HG03025 (cell line): Measurements from ENCODE around the gene ELAVL4.

ENCODE experiments used
- ATAC-seq: cut with Tn5 transposase; IDR thresholded peaks from one replicate; pipeline ENCODE4 v1.9.1; 2021; ENCODE audit warnings: mild to moderate bottlenecking, moderate library complexity; ENCODE audit not compliant: unreplicated experiment, low FRiP score

ELAVL4 gene

DNA sequence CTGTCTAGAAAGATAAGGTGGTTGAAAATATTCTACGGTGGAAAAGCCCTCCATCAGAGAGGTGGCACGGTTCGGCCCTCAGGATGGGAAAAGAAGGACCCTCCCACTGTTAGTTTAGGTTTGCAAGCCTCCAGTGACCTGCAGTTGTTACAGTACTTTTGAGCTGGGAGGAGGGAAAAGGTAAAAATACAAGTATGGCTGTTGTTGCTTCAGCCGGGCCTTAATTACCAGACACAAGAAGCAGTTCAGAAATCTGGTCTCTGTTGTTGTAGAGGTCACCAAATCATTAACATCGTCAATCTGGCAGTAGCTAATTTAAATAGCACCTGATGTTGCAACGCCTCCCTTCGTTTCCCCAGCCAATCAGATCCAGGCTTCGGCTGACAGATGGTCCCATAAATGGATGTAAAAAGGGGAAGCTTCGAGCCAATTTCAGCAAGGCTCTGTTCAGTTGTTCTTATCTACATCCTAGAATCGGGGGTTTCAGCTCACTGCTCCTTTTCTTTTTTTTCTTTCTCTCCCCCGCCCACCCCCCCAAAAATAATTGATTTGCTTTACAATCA lies at the start of gene ELAVL4:
ELAVL4 (plus strand) TSS at position 424 of the 563 bp plus-strand sequence. CDS start 270 bp downstream, outside the sequence.
- no peak for ATAC-seq

DNA sequence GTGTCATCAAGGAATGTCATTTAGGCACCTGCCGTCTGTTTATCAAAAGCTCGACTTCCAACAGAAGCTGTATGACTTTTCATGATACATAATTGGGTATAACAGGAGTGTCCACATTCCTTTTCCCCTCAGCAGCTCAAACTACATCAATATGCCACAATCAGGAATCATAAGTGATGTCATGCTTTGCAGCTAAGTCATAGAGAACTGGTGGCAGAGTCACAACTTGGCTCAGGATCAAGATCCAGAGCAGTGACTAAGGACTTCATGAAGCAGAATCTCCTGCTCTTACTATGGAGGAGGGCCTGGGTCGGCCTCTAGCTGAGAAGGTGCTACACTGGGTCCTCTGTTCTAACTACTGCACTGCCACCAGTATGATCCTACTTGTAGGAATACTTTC lies 48.4 kb upstream of the ELAVL4 start:
- no peak for ATAC-seq

DNA sequence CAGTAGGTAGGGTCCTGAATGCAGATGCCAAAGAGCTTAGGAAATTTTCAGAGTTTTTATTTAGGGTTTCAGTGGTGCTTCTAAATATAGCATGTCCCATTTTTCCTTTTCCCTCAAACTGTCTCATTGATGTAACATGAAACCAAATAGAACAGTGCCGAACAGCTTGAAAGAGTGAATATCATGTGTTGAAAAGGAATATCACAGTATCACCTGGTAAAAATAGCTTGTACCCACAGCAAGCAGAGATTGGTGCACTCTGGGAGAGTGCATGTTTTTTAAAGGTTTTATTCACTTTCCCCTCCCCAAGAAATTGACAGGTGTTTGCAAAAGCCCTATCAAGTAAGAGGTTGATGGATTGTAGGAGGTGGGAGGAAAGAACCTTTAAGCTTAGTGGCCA lies 41.9 kb upstream of the ELAVL4 start:
- ATAC-seq = no peak

DNA sequence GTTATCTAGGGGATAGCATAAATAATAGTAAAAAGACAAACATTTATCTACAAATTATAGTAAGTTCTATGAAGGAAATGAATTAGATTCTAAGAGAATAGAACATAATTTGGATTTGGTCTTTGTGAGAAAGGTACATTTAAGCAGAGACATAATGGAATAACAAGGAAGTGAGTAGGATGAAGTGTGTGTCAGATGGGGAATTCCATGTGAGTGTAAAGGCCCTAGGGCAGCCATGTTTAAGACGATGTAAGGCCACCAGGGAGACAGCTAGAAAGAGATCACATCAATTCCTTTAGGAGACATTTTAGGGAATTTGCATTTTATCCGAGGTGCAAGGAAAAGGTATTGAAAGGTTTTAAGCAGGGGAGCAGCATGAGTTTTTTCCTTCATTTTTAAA lies 33.8 kb upstream of the ELAVL4 start:
- ATAC-seq = no peak

DNA sequence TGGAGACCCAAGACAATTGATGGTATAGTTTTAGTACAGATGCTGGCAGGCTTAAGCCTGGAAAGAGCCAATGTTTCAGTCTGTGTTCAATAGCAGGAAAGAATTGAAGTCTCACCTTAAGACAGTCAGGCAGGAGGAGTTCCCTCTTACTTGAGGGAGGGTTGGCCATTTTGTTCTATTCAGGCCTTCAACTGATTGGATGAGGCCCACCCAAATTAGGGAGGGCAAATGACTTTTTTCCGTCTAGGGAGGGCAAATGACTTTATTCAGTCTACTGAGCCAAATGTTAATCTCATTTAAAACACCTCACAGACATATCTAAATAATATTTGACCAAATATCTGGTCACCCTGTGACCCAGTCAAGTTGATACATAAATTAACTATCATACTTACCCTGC lies 31.4 kb upstream of the ELAVL4 start:
- ATAC-seq = no peak

DNA sequence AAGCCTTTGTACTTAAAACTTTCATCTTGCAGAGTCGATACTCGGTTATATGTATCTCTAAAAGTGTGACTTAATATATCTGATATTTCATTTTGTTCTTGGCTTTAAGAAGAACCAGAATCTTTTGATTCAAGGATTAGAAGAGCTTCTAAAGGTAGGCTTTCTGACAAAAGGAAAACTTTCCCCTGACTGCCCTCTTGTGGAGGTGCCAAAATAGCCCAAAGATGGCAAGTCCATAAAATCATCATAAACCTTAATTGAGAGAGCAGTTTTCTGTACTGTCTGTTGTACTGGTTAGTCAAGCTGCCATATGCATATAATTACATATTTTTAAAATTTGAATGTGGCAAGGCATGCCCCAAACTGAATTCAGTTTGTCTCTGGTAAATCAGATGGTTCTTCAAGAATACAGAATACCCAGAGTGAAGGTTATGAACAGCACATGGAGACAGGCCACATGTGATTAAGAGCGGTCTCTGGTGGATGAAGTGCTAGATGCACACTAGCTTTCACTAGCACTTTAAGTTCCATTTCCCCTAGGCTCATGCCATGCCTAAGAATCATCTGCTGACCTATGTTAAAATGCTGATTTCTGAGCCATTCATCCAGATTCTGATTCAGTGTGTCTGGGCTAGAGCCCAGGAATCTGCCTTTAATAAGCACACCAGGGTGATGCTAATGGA lies 27.7 kb upstream of the ELAVL4 start:
- ATAC-seq = no peak

DNA sequence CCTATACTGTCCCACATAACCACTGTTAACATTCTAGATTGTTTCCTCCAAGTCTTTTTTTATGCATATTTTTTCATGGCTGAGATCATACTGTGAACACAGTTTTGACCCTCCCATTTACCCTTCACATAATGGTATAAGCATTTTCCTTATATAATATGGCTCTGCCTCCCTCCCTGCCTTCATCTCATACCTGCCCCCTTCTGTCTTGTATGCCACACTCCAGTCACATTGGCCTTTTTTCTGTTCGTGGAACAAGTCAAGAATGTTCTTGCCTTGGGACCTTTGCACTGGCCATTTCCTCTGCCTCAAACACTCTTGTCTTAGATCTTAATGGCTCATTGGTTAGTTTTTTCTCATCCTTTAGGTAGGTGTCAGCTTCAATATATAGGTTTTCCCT lies 24.3 kb upstream of the ELAVL4 start:
- ATAC-seq = no peak

DNA sequence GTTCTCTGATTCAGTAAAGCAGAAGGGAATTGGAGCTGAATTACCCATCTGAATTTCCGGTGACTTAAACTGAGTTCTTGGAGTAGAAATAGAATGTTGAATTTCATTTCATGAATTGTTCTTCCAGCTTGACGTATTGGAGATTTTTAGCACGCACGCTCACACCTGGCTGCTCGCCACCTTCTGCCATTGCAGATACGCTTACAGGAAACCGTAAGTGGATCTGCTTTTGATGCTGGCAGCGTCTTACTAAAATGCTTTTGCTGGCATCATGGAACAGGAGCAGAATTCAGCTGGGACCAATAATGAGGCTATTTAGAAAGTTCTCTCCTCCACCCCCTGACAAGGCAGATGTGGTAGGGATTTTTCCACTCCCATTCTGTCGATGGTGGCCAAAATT lies 17.7 kb upstream of the ELAVL4 start:
- no peak for ATAC-seq

DNA sequence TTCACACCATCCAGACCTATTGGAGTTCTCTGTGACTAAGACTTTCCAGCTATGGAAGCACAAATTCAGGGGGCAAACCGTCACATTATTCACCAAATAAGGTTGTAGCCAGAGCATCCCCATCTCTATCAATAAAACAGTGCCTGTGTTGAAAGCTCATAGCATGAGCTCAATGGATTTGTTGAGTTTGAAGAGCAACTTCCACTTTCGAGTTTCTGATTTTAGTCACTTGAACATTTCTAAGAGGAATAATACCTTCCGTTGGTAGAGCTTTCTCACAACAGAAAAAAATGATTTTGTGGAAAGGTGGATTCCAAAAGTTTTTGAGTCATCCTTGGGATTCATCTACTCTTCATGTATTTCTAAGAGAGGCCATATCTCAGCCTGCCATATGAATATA lies 13.0 kb upstream of the ELAVL4 start:
- no peak for ATAC-seq

DNA sequence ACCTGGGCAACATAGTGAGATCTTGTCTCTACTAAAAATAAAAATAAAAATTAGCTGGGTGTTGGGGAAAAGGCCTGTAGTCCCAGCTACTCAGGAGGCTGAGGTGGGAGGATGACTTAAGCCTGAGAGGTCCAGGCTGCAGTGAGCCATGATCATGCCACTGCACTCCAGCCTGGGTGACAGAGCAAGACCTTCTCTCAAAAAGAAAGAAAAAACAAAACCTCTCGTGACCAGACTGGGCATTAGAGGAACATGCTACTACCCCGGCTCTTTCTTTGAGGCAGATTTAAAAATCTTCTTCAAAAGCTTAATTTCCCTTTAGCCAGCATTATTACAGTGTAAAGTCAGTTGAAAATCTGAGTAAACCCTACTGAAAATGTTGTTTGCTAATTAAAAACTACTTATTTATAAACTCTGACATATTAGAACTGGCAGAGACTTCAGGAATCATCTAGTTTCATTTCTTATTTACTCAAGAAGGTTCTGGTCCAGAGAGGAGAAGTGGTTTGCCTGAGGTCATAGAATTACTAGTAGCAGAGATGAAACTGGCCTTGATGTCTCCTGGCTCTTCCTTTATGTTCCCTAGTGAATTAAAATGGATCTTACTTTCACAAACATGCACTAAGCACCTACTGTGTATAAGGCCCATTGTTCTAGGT lies 11.6 kb upstream of the ELAVL4 start:
- ATAC-seq = no peak

DNA sequence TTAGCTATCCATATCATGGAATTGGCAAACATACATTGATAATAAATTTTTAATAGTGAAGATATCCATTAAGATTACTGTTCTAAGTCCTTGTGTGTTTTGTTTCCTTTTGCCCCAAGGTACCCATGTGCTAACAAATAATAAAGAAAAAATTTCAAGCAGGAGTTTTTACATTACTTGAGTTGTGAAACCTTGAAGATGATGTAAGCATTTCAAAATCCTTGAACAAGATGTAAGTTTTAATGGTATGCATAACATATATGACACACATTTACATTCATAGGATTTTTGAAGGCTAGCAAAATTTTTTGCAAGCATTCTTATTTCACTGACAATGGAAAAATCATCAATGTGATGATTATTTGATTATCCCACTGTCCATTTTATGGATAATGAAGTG lies 10.9 kb upstream of the ELAVL4 start:
- ATAC-seq = no peak

DNA sequence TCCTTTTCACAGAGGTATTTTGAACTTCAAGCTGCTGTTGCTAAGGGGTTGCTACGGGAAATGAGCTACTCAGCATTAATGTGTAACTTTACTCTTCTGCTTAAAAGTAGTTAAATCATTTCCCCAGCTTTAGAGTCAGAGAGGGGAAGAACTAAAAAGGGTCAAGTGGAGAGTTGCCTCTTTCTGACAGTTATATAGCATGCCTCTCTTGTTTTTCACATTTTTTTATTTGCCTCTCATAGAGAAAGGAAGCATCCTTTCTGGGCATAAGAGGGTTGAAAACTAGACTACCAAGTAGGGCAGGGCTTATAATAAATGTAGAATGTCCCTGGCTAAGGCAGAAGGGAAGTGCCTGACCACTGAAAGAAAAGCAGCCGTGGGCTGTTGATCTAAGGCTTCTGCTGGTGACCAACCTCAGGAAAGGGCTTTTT lies 10.1 kb upstream of the ELAVL4 start:
- no peak for ATAC-seq

DNA sequence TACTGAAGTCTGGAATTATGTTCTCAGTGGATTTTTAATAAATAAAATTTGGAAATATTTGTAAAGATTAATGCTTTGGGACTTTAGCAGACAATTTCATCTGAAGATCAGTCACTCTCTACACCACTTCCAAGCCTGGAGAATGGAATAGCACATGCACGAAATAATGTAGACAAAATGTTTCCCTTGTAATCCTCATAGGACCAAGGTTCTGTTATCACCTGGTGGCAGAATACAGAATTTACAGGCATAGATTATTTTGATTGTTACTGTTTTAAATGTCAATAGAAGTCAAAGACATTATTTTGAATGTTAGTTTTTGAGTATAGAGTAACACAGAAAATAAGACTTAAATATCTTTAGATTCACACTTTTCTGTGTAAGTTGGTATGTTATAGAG lies 9.1 kb upstream of the ELAVL4 start:
- no peak for ATAC-seq

DNA sequence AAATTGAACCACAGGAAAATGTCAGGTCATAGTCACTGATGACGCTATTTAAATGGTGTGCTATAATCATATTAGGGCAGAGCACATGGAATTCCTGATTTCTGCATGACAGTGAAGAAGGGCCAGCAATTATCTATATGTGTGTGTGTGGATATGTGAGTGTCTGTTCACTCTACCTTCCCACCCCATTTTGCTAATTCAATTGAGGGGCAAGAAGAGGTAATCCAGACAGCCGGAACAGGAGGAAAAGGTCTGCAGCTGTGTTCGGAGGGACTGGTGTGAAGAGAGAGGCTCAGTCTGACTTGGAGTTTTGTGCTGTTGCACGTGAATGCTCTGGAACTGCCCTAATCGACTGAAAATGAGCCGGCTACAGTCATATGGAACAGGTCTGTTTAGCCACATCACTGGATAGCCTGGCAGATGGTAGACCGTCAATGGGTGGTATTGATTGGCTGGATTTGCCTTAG lies 5.1 kb upstream of the ELAVL4 start:
- ATAC-seq = no peak

DNA sequence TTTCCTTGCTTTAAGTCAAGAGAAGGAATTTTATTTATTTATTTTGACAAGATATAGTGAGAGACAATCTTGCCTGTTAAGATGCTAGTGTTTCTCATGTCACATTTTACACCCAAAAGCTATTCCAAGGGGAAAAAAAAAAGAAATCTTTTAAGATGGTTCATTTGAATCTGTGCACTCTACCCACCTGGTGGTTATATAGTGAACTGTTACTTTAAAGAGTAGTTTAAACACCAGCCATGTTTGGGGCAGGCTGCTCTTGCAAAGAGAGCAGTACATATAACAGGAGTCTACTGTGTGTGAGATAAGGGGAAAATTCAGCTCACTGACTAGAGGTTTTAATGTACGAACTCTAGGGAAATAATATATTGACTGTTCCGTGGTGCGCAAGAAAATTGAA lies 3.3 kb upstream of the ELAVL4 start:
- ATAC-seq = no peak

DNA sequence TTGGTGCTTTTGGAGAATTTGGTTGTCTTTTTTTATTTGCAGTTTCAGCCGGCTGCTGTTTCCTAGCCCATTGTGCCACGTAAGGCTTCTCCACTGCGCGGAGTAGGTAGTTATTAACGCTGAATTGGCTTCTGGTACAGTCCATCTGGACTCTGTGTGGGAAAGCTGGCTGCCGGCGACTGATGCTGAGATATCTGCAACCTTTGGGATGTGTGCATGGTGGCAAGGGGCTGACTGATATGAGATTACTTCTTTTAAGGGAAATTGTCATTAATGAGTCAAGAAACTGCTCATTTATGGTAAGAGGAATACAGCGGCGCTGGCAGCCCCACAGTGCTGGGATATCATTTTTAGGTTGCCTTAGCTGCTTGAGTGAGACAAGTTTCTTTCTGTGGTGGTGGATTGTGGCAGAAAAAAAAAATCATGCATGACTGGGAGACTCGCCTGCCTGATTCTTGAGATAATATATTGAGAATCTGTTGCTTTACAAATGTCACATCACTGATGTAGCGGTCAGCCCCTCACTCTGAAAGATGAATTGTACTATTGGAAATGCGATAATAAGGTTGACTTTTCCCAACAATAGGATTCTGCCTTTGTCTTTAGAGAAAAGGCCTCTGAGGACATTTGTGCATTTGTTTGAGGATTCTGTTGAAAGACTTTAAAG lies 2.5 kb upstream of the ELAVL4 start:
- ATAC-seq = no peak

DNA sequence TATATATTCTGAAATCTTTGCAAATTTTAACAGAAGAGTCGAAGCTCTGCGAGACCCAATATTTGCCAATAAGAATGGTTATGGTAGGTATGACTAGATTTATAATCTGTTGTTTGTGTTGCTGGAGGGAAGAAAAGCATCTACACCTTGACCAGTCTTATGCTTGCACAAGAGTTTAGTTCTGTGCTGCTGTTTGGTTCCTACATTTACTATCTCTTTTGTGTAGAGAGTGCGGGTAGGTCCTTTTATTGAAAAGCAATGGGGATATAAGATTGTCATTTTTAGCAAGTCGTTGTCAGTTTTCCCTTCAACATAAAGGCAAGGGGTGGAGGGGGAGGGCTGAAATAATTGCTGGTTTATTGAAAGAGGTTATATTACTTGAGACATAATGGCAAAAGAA lies 396 bp downstream of the ELAVL4 start:
- ATAC-seq = no peak

DNA sequence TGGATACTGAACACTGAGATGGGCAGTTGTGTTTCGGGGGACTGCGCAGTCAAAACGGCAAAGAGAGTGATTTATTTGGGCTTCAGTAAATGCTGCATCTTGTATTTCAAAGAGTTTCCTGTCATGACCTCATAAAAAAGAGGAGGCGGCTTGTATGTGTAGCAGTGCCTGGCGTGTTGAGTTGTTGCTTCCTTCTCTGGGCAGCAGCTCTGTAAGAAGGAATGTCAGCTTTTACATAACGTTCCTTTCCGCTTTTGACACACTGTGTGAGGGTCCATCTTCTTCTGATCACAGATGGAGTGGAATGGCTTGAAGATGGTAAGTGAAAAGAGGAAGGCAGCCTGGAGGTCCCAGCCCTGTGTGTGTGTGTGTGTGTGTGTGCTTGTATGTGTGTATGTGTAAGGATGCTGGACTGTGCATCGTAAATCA lies 941 bp downstream of the ELAVL4 start:
- no peak for ATAC-seq

DNA sequence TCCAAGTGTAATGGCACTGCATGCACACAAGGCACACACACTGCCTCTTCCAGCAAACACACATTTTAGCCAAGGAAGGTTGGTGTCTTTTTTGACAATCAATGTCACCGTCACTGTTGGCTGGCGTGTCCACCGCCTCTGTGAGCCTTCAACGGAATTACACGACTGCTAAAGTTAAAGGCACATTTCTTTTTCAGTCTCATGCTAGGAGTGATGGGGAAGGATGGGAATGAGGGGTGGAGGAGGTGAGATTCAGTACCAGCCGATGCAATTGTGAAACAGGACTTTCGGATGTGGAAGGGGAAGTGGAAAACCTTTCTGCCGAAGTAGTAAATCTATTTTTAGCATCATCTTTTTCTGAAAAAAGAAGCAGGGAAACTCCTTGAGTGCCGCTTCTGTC lies 1.4 kb downstream of the ELAVL4 start:
- ATAC-seq = no peak

DNA sequence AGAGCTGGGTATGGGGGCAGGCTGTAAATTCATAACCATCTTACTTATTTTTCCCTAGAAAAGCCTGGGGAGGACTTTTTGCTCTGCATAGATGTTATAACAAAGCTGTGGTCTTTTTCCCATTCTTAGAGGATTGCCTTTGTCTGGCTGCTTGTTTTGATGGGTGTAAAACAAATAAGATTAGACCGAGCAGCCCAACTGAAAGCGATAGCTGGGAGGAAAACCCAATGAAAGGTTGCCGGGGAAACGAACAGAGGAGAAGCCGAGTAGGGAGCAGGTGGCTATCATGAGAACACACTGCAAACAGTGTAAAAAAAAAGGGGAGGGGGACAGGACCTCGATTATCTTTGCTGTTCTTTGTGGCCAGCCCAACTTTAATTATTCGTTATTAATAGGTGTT lies 1.9 kb downstream of the ELAVL4 start:
- no peak for ATAC-seq

DNA sequence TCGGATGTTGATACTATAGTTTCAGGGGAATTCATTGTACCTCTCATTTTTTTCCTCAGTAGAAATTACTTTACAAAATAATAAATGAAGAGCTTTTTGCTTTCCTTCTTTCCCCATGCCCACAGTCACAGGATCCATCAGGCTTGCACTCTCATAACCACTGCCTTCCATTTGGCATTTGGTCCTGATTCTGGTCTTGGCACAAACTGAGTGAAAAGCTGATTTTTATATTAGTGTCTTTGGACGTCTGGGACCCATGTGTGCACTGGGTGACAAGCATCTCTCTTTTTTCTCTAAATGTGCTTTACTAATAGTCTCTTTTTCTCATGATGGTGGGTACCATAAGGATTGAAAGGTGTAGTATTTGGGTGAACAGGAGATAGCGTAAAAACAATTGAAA lies 2.8 kb downstream of the ELAVL4 start:
- no peak for ATAC-seq
